ENCODE results near the gene C1QL1.

The C1QL1 gene

DNA sequence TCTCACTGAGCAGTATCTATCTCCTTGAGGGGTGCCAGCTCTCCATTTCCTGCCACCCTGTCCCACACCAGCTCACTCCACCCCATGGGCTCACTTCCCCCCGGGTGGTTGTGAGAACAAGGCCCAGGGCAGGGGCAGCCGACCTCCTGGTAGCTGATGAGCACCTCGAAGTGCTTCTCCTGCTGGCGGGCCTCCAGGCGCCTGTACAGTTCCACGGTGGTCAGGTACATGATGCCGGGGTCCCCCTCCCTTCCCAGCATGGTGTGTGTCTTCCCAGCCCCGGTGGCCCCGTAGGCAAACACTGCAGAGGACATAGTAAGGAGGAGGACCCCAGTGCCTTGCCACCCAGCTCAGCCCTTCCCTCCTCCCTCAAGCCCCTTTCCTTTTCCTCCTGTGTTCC is 33.0 kb downstream of the C1QL1 start:
- Mint-ChIP-seq H3K36me3 (peaks cover 66% of the 10 kb centered on the region), H3K27me3 (no peaks in the 10 kb centered on the region), H3K9me3 (no peaks in the 10 kb centered on the region), H3K27ac (peak overlapping the region; percentile 57), H3K4me1 (peaks cover 9% of the 10 kb centered on the region), H3K4me3 (no peak overlapping the region)
- CTCF ChIA-PET = no interaction called here
- no peak for DNase-seq

DNA sequence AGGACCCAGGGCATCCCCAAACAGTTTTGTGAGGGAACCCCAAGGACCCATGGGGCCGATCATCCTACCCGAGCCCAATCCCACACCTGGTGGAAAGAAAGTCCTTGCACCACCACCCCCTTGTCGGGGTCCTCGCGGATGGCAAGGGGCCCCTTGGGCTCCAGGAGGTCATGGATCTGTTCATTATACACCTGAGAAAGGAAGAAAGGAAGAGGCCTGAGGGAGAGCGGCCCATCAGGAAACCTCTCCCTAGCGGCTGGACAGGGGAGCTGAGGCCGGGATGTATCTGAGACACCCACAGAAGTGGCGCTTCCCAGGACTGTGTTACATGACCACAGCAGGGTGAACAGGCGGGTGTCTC is 33.4 kb downstream of the C1QL1 start:
- peaks cover 67% of the 10 kb centered on the region for H3K36me3 Mint-ChIP-seq
- no peak for DNase-seq
- CTCF ChIA-PET = no interaction called here
- peaks cover 7% of the 10 kb centered on the region for H3K4me1 Mint-ChIP-seq
- no peaks in the 10 kb centered on the region for H3K27me3 Mint-ChIP-seq
- no peak overlapping the region for H3K4me3 Mint-ChIP-seq
- no peaks in the 10 kb centered on the region for H3K9me3 Mint-ChIP-seq
- H3K27ac Mint-ChIP-seq = no peak overlapping the region

DNA sequence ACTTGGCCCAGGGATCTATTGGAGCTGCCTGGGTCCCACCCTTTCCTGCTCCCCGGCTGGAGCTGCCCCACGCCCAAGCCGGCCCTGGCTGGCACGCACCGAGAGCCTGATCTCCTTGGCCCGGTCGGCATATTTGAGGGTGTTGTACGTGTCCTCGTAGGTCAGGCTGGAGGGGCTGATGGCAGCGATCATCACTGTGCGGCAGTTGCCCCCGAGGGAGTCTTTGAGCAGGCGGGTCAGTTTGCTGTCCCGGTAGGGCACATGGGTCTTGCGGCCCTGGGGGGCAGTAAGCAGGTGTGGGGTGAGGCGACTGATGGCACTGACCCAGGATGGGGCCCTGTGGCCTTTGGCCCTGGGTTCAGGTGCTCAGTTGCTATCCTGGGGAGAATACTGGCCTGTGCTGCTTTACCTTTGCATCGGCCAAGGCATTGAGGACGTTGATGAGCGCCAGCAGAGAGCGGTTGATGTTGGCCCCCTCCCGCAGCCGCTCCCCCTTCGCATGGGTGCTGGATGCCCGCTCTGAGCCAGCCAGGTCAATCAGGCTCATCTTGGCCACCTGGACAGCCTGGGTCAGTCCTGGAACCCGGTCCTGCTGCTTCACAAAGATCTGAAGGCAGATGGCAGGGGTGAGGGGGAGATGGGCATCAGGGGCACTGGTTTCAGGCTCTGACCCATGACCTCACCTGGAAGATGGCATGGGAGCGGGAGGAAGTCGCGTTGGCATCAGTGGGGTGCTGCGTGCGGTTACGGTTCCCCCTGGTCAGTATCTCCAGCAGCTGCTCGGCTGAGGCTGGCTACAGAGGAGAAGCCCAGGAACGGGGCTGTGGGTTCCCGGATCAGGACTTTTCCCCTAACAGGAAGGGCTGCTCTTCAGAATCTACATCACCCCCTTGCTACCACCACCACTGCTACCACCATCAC is 34.0 kb downstream of the C1QL1 start:
- H3K27ac Mint-ChIP-seq = no peak overlapping the region

DNA sequence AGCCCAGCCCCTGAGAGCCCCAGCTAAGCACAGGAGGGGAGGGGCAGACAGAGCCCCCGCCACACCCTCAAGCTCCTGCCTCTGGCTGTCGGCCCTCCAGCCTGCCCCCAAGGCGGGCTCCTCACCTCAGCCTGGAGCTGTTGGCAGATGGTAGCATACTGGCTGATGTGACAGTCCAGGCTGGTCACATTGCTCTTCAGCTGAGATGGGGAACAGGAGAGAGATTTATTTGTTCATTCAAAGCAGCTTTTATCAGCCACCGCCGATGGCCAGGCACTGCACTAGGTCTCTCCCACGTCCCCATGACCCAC is 35.4 kb downstream of the C1QL1 start:
- no peak overlapping the region for H3K4me3 Mint-ChIP-seq
- H3K4me1 Mint-ChIP-seq = no peaks in the 10 kb centered on the region
- H3K9me3 Mint-ChIP-seq = no peaks in the 10 kb centered on the region
- H3K27ac Mint-ChIP-seq = no peak overlapping the region
- DNase-seq = no peak
- H3K27me3 Mint-ChIP-seq = no peaks in the 10 kb centered on the region
- H3K36me3 Mint-ChIP-seq = peaks cover 71% of the 10 kb centered on the region
- CTCF ChIA-PET = no interaction called here

More for the DNA sequence above, 34.0 kb downstream of the C1QL1 start:
- CTCF ChIA-PET = interaction anchor here (0.5 kb wide), 1 partner anchor 240 kb away, joined by 3 read pairs; no protein-coding TSS in a partner anchor
- DNase-seq = no peak
- Mint-ChIP-seq H3K4me1 (peaks cover 5% of the 10 kb centered on the region), H3K27me3 (no peaks in the 10 kb centered on the region), H3K36me3 (peaks cover 71% of the 10 kb centered on the region), H3K4me3 (no peak overlapping the region), H3K9me3 (no peaks in the 10 kb centered on the region)

DNA sequence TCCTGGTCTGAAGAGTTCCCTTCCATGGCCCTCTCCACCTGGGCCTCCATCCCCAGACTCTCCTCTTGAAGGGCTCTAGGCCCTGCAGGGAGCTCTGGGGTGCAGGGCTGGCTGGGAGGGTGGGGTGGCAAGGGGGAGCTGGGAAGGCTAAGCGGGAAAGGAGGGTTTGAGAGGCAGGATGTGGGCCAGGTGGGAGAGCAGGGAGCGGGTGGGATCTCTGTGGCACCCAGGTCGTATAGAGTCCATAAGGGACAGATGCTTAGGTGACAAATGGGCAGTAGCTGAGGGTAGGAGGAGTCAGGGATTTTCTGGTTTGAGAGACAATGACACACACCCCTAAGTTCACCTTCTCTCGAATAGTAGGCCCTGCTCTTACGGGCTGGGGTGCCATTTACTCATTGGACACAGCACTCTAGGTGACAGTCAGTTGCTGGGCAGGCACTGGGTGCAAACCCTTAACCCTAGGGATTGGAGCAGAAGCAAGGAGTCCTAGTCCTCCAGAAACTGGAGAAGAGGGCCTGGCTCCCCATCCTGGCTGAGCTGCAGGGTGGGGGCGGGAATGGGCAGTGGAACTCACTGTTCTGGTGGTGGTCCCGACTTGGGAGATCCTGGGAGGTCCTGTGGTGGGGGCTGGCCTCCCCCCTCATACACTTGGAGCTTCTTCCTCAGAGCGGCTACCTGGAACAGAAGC is 35.9 kb downstream of the C1QL1 start:
- H3K27me3 Mint-ChIP-seq = no peaks in the 10 kb centered on the region
- H3K36me3 Mint-ChIP-seq = peaks cover 73% of the 10 kb centered on the region
- no peak overlapping the region for H3K4me3 Mint-ChIP-seq
- no peak overlapping the region for H3K27ac Mint-ChIP-seq
- CTCF ChIA-PET = interaction anchor here (1.2 kb wide), 1 partner anchor 12 kb away, joined by 4 read pairs; no protein-coding TSS in a partner anchor
- DNase-seq = no peak
- H3K4me1 Mint-ChIP-seq = no peaks in the 10 kb centered on the region
- no peaks in the 10 kb centered on the region for H3K9me3 Mint-ChIP-seq

DNA sequence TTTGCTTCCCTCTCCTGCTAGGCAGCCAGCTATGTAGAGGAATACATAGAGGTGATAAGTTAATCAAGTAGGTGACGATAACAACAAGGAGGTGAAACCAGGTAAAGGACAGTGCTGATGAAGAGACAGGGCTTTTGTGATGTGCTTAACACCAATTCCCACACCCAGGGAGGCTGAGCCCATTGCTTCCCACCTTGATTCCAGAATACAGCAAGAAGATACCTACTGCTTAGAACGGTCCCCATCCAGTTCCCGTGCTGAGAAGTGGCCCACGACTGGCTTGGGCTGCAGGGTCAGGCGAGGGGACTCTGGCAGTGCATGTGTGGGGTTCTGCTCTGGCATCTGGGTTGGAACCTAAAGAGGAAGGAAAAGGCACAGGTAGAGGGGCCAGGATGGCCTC is 36.7 kb downstream of the C1QL1 start:
- no peaks in the 10 kb centered on the region for H3K9me3 Mint-ChIP-seq
- H3K27me3 Mint-ChIP-seq = no peaks in the 10 kb centered on the region
- H3K36me3 Mint-ChIP-seq = peaks cover 70% of the 10 kb centered on the region
- no peaks in the 10 kb centered on the region for H3K4me1 Mint-ChIP-seq
- no peak overlapping the region for H3K27ac Mint-ChIP-seq
- CTCF ChIA-PET = interaction anchor here (1.2 kb wide), 1 partner anchor 11 kb away, joined by 4 read pairs; no protein-coding TSS in a partner anchor
- DNase-seq = no peak
- H3K4me3 Mint-ChIP-seq = no peak overlapping the region

DNA sequence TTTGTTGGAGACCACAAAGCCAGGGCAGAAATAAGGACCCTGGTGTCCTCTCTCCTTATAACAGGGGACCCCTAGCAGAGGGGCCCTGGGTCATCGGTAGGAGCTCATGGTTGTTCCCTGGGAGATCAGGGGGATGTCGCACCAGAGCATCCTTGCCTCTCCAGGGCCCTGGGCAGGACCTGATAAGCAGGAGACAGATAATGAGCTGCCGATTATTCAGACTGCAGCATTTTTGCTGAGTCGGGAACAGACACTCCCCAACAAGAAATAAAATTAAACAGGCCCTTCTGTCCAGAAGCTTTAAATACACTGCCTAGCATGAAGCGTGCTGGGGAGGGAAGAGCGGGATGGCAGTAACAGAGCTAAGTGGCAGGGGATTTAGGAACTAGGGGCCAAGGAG is 37.4 kb downstream of the C1QL1 start:
- Mint-ChIP-seq H3K27ac (no peak overlapping the region), H3K9me3 (no peaks in the 10 kb centered on the region), H3K27me3 (no peaks in the 10 kb centered on the region), H3K4me3 (no peak overlapping the region), H3K36me3 (peaks cover 71% of the 10 kb centered on the region), H3K4me1 (no peaks in the 10 kb centered on the region)
- no peak for DNase-seq
- CTCF ChIA-PET = interaction anchor here (0.8 to 0.9 kb wide), 2 partner anchors 21 to 91 kb away, joined by 3 to 5 read pairs; no protein-coding TSS in a partner anchor

DNA sequence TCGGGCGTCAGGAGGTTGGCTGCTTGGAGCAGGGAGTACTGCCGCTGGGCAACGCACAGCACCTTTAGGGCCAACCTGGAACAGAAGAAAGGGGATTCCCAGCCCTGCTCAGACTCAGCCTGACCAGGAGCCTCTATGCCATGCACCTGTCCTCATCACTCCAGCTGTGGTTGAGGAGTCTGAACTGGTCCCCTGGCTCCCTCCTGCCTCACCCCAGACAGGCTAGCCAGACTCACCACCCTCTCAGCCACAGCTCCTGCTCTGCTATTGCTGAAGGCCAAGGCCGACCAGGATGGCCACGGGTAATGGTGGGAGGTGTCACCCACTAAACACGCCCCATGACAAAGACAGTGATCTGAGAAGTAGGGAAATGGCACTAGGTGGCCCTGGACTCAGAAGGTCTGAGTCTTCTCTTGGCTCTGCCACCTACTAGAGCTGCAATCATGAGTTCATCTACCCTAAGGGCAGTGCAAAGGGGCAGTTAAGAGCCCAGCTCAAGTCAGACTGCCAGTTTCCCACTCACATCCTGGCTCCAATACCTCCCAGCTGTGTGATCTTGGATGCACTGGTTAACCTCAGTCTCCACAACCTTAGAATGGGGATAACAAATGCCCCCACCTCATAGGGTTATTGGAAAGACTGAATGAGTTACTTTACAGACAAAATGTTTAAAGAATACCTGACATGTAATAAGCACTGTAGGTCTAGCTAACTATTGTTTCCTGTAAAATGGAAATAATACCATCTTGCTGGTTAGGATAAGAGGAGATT is 39.0 kb downstream of the C1QL1 start:
- no peaks in the 10 kb centered on the region for H3K9me3 Mint-ChIP-seq
- H3K36me3 Mint-ChIP-seq = peaks cover 69% of the 10 kb centered on the region
- H3K27ac Mint-ChIP-seq = no peak overlapping the region

DNA sequence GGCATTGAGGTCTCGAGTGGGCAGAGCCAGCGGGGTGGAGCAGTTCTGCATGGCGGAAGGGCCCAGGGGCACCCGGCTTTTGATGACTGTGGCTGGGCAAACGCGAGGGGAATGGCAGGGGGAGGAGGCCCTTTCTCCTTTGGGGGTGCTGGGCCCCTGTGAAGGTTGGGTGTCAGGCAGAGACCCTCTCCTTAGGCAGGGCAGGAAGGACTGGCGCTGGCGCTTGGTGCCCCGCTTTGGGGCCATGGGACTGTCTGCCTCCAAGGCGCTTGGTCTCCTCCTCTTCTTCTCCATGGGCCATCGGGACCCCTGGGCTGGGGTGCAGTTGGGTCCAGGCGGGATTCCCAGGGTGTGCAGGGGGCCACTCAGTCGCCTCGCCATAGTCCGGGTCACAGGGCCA is 40.0 kb downstream of the C1QL1 start:
- Mint-ChIP-seq H3K4me1 (no peaks in the 10 kb centered on the region), H3K36me3 (peaks cover 61% of the 10 kb centered on the region), H3K27ac (no peak overlapping the region), H3K27me3 (peaks cover 1% of the 10 kb centered on the region), H3K9me3 (no peaks in the 10 kb centered on the region), H3K4me3 (no peak overlapping the region)
- DNase-seq = no peak
- CTCF ChIA-PET = no interaction called here

More for the DNA sequence above, 39.0 kb downstream of the C1QL1 start:
- Mint-ChIP-seq H3K4me3 (no peak overlapping the region), H3K4me1 (no peaks in the 10 kb centered on the region), H3K27me3 (no peaks in the 10 kb centered on the region)
- no peak for DNase-seq
- CTCF ChIA-PET = interaction anchor here (1.1 kb wide), 1 partner anchor 9 kb away, joined by 5 read pairs; no protein-coding TSS in a partner anchor

DNA sequence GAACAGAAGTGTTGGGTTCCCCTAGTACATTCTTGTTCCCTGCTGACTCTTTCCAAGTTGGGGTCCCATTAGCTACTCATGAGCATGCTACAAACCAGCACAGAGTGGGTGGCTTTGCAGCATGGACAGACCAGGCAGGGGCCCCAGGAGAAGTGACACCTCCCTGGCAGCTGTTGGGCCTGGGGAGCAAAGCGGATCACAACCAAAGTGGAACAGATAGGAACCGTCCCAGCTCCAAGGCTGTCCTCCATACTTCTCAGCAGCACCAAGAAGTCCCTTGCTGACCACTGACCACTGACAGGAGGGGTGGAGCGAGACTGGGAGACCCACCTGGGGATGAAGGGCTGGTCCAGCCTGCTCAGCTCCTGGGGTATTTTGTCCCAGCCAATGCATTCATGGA is 40.4 kb downstream of the C1QL1 start:
- Mint-ChIP-seq H3K27me3 (peaks cover 5% of the 10 kb centered on the region), H3K36me3 (peaks cover 57% of the 10 kb centered on the region), H3K4me3 (no peak overlapping the region), H3K27ac (no peak overlapping the region), H3K4me1 (no peaks in the 10 kb centered on the region), H3K9me3 (no peaks in the 10 kb centered on the region)
- no peak for DNase-seq
- CTCF ChIA-PET = interaction anchor here (2.1 kb wide), 1 partner anchor 10 kb away, joined by 5 read pairs; no protein-coding TSS in a partner anchor

DNA sequence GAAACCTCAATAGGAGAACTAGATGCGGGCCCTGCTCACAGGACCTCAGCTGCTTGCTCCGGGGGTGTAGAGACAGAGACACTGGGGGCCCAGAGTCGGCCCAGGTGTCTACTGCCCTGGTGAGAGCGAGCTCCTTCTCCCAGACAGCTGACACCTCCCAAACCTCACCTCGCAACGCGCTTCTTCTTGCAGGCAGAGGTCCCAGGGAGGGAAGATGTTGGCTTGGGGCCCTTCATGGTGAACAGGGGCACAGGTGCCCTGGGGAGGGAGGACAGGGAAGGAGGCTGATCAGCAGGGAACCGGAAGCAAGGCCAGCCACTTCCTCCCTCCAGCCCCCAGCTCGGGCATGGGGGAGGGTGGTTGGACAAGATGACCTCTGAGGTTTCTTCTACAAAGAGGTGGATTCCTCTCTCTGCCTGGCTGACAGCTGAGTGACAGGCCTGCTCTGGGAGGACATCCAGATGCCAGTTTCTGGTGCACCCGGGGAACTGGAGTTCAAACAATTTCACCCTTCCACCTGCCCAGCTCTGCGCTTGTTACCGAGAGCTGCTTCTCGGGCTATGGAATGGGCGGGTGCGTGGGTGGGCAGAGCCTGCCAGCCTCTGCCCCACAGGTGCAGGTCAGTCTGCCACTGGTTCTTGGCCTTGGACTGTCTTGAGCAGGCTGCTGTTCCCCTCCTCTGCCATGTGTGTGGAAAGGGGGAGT is 41.1 kb downstream of the C1QL1 start:
- CTCF ChIA-PET = interaction anchor here (2.1 kb wide), 1 partner anchor 9 kb away, joined by 5 read pairs; no protein-coding TSS in a partner anchor
- H3K4me3 Mint-ChIP-seq = no peak overlapping the region
- H3K27me3 Mint-ChIP-seq = peaks cover 13% of the 10 kb centered on the region
- H3K4me1 Mint-ChIP-seq = no peaks in the 10 kb centered on the region
- peaks cover 57% of the 10 kb centered on the region for H3K36me3 Mint-ChIP-seq
- DNase-seq = no peak
- H3K27ac Mint-ChIP-seq = no peak overlapping the region
- H3K9me3 Mint-ChIP-seq = no peaks in the 10 kb centered on the region

DNA sequence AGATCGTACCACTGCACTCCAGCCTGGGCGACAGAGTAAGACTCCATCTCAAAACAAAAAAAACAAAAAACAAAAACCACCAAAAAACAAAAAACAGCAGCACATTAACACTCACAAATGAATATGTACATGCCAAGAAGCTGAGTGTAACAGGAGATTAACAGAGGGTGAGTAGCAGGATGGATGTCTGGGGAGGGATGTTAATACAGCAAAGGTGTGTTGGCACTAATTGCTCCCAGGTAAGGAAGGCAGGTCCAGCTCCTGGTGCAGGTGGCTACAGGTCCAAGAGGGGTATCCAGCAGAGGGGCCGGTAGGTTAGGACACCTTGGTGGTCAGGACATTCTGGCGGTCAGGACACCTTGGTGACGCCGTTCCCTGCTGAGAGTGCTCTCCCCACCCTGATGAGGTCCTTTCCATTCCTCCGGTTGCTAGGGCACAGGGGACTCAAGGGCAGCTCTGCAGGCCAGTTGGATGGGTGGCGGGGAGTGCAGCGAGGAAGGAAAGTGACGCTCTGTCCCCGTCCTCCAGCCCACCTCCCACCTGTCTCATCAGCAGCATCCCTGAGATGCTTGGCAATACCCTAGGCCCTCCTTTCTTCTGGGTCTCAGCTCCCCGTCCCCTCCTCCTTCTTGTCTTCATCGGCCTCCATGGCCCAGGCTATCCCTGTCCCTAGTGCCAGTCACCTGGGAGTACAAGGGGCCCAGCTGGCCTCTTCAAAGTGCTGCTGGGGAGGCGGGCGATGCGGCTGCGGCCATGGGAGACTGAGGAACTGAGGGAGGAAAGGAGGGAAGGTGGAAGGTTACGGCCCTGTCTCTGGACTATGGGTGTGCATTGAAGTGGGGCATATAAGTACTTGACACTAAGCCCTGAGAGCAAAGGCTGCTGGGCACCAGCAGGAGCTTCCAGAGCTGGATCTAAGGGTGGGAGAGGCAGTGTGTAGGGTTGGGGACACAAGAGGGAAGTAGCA is 42.1 kb downstream of the C1QL1 start:
- no peak overlapping the region for H3K4me3 Mint-ChIP-seq
- CTCF ChIA-PET = interaction anchor here (2.1 kb wide), 1 partner anchor 8 kb away, joined by 5 read pairs; no protein-coding TSS in a partner anchor

DNA sequence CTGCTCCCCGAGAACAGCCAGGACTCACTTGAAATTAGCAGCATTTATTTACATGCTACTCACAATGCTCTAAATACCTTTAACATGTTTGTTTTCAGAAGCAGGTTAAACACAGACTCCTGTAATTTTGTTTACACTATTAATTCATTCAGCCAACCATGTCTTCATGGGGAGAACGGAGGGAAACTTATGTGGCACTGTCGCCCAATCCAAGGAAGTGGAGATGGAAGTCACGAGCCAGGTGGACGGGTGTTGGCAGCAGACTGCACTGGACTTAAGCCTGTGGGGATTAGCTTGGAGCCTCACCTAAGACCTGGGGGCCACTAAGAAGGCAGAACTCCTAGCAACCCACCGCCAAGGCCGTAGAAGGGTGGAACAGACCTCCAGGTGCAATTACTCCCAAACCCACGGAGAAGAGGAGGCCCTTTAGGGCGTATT is 44.0 kb downstream of the C1QL1 start:
- peaks cover 41% of the 10 kb centered on the region for H3K27me3 Mint-ChIP-seq
- H3K9me3 Mint-ChIP-seq = no peaks in the 10 kb centered on the region
- CTCF ChIA-PET = no interaction called here
- H3K4me1 Mint-ChIP-seq = no peaks in the 10 kb centered on the region
- DNase-seq = peak; percentile 7
- H3K4me3 Mint-ChIP-seq = no peak overlapping the region
- H3K36me3 Mint-ChIP-seq = peaks cover 30% of the 10 kb centered on the region
- H3K27ac Mint-ChIP-seq = no peak overlapping the region

More for the DNA sequence above, 42.1 kb downstream of the C1QL1 start:
- Mint-ChIP-seq H3K4me1 (no peaks in the 10 kb centered on the region), H3K36me3 (peaks cover 47% of the 10 kb centered on the region), H3K9me3 (no peaks in the 10 kb centered on the region), H3K27ac (no peak overlapping the region), H3K27me3 (peaks cover 22% of the 10 kb centered on the region)
- DNase-seq = no peak
